ENCODE results near the gene TFEB.

Gene TFEB

GRCh38 chr6:41675176-41675775, 60.1 kb downstream of the TFEB start:
- no peak overlapping the region for H2AK5ac ChIP-seq (ENCODE audit: low read length)
- no peak for DNase-seq
- peaks cover 6% of the 10 kb centered on the region for H3K9me3 ChIP-seq (ENCODE audit: insufficient read depth, low read depth, low read length)
- no peak overlapping the region for H3K14ac ChIP-seq (ENCODE audit: low read length)
- no peak overlapping the region for H3K9ac ChIP-seq (ENCODE audit: low read length)
- no peak overlapping the region for H2BK5ac ChIP-seq (ENCODE audit: low read depth, low read length, poor library complexity)
- H3K4me3 ChIP-seq (ENCODE audit: low read depth, low read length): no peak overlapping the region
- no CpG with 5 or more reads among the region's 6 CpGs for WGBS (ENCODE audit: extremely low coverage, insufficient coverage, insufficient read length)
- H3K4ac ChIP-seq (ENCODE audit: low read depth, low read length): no peak overlapping the region
- no peaks in the 10 kb centered on the region for H3K36me3 ChIP-seq (ENCODE audit: control insufficient read depth in 1 of 2, insufficient read depth in 2 of 2, low read length in 2 of 2)
- H3K18ac ChIP-seq (ENCODE audit: low read length): no peak overlapping the region
- no peak overlapping the region for H2AFZ ChIP-seq (ENCODE audit: insufficient read depth, low read length, poor library complexity)
- H4K8ac ChIP-seq (ENCODE audit: low read depth, low read length): no peak overlapping the region
- no peak overlapping the region for H2BK12ac ChIP-seq (ENCODE audit: low read length)
- H3K27ac ChIP-seq (ENCODE audit: low read depth, low read length): no peak overlapping the region
- H4K12ac ChIP-seq (ENCODE audit: low read depth, low read length): no peak overlapping the region
- H3K79me2 ChIP-seq (ENCODE audit: control insufficient read depth, insufficient read depth, low read length, poor library complexity): no peaks in the 10 kb centered on the region
- H3K27me3 ChIP-seq (ENCODE audit: insufficient read depth, low read length): no peaks in the 10 kb centered on the region
- no peak overlapping the region for H3K4me2 ChIP-seq (ENCODE audit: low read length)
- peaks cover 2% of the 10 kb centered on the region for H3K79me1 ChIP-seq (ENCODE audit: low read length)
- no peak overlapping the region for H3K23ac ChIP-seq (ENCODE audit: low read length)
- H4K91ac ChIP-seq (ENCODE audit: low read depth, low read length): no peak overlapping the region
- H2BK120ac ChIP-seq (ENCODE audit: insufficient read depth, low read length, poor library complexity): no peak overlapping the region
- H3K4me1 ChIP-seq (ENCODE audit: control insufficient read depth in 1 of 2, insufficient read depth in 2 of 2, low read length in 2 of 2): peaks cover 2 to 6% of the 10 kb centered on the region in 2 experiments

- H3K4me2 ChIP-seq (ENCODE audit: low read length): no peak overlapping the region
- no peak overlapping the region for H4K8ac ChIP-seq (ENCODE audit: low read depth, low read length)
- H3K36me3 ChIP-seq (ENCODE audit: control insufficient read depth in 1 of 2, insufficient read depth in 2 of 2, low read length in 2 of 2): no peaks in the 10 kb centered on the region
- DNase-seq: no peak
- H4K12ac ChIP-seq (ENCODE audit: low read depth, low read length): no peak overlapping the region
- no peaks in the 10 kb centered on the region for H3K27me3 ChIP-seq (ENCODE audit: insufficient read depth, low read length)
- no peak overlapping the region for H3K9ac ChIP-seq (ENCODE audit: low read length)
- no peak overlapping the region for H2BK120ac ChIP-seq (ENCODE audit: insufficient read depth, low read length, poor library complexity)
- H3K4ac ChIP-seq (ENCODE audit: low read depth, low read length): no peak overlapping the region
- no peaks in the 10 kb centered on the region for H3K79me2 ChIP-seq (ENCODE audit: control insufficient read depth, insufficient read depth, low read length, poor library complexity)
- WGBS (ENCODE audit: extremely low coverage, insufficient coverage, insufficient read length): no CpG with 5 or more reads among the region's 7 CpGs
- H2BK5ac ChIP-seq (ENCODE audit: low read depth, low read length, poor library complexity): no peak overlapping the region
- no peak overlapping the region for H3K18ac ChIP-seq (ENCODE audit: low read length)
- no peak overlapping the region for H3K27ac ChIP-seq (ENCODE audit: low read depth, low read length)
- H4K91ac ChIP-seq (ENCODE audit: low read depth, low read length): no peak overlapping the region
- H3K23ac ChIP-seq (ENCODE audit: low read length): no peak overlapping the region
- H2AFZ ChIP-seq (ENCODE audit: insufficient read depth, low read length, poor library complexity): no peak overlapping the region
- H3K14ac ChIP-seq (ENCODE audit: low read length): no peak overlapping the region
- no peak overlapping the region for H2BK12ac ChIP-seq (ENCODE audit: low read length)
- peaks cover 0 to under 1% of the 10 kb centered on the region in 2 experiments for H3K4me1 ChIP-seq (ENCODE audit: control insufficient read depth in 1 of 2, insufficient read depth in 2 of 2, low read length in 2 of 2)
- H2AK5ac ChIP-seq (ENCODE audit: low read length): no peak overlapping the region
- H3K4me3 ChIP-seq (ENCODE audit: low read depth, low read length): no peak overlapping the region
- H3K9me3 ChIP-seq (ENCODE audit: insufficient read depth, low read depth, low read length): peaks cover 6% of the 10 kb centered on the region
- H3K79me1 ChIP-seq (ENCODE audit: low read length): no peaks in the 10 kb centered on the region
Measured at GRCh38 chr6:41674231-41675000, 61.0 kb downstream of the TFEB start.

- H3K36me3 ChIP-seq (ENCODE audit: control insufficient read depth in 1 of 2, insufficient read depth in 2 of 2, low read length in 2 of 2): no peaks in the 10 kb centered on the region
- no peak overlapping the region for H3K4me2 ChIP-seq (ENCODE audit: low read length)
Measured at GRCh38 chr6:41673704-41674000, 61.8 kb downstream of the TFEB start.

GRCh38 chr6:41672816-41673703, 62.3 kb downstream of the TFEB start:
- Histone ChIP-seq H3K79me2 (ENCODE audit: control insufficient read depth, insufficient read depth, low read length, poor library complexity) (no peaks in the 10 kb centered on the region), H2BK12ac (ENCODE audit: low read length) (no peak overlapping the region), H3K9ac (ENCODE audit: low read length) (no peak overlapping the region), H3K23ac (ENCODE audit: low read length) (no peak overlapping the region), H3K4ac (ENCODE audit: low read depth, low read length) (no peak overlapping the region), H3K18ac (ENCODE audit: low read length) (no peak overlapping the region), H3K36me3 (ENCODE audit: control insufficient read depth in 1 of 2, insufficient read depth in 2 of 2, low read length in 2 of 2) (no peaks in the 10 kb centered on the region), H2AFZ (ENCODE audit: insufficient read depth, low read length, poor library complexity) (no peak overlapping the region), H2BK120ac (ENCODE audit: insufficient read depth, low read length, poor library complexity) (no peak overlapping the region), H3K4me2 (ENCODE audit: low read length) (no peak overlapping the region), H3K27ac (ENCODE audit: low read depth, low read length) (no peak overlapping the region), H4K8ac (ENCODE audit: low read depth, low read length) (no peak overlapping the region), H3K79me1 (ENCODE audit: low read length) (no peaks in the 10 kb centered on the region), H3K4me1 (ENCODE audit: control insufficient read depth in 1 of 2, insufficient read depth in 2 of 2, low read length in 2 of 2) (no peaks in the 10 kb centered on the region), H2BK5ac (ENCODE audit: low read depth, low read length, poor library complexity) (no peak overlapping the region), H4K12ac (ENCODE audit: low read depth, low read length) (no peak overlapping the region), H3K27me3 (ENCODE audit: insufficient read depth, low read length) (no peaks in the 10 kb centered on the region), H3K14ac (ENCODE audit: low read length) (no peak overlapping the region), H4K91ac (ENCODE audit: low read depth, low read length) (no peak overlapping the region), H3K9me3 (ENCODE audit: insufficient read depth, low read depth, low read length) (peaks cover 6% of the 10 kb centered on the region), H3K4me3 (ENCODE audit: low read depth, low read length) (no peak overlapping the region), H2AK5ac (ENCODE audit: low read length) (no peak overlapping the region)
- no CpG with 5 or more reads among the region's 17 CpGs for WGBS (ENCODE audit: extremely low coverage, insufficient coverage, insufficient read length)
- DNase-seq: no peak

More at GRCh38 chr6:41673704-41674000, 61.8 kb downstream of the TFEB start:
- Histone ChIP-seq H3K18ac (ENCODE audit: low read length) (no peak overlapping the region), H3K79me1 (ENCODE audit: low read length) (no peaks in the 10 kb centered on the region), H3K4ac (ENCODE audit: low read depth, low read length) (no peak overlapping the region), H3K23ac (ENCODE audit: low read length) (no peak overlapping the region), H3K4me3 (ENCODE audit: low read depth, low read length) (no peak overlapping the region), H3K27ac (ENCODE audit: low read depth, low read length) (no peak overlapping the region), H3K9me3 (ENCODE audit: insufficient read depth, low read depth, low read length) (peaks cover 6% of the 10 kb centered on the region), H2AFZ (ENCODE audit: insufficient read depth, low read length, poor library complexity) (no peak overlapping the region), H2BK5ac (ENCODE audit: low read depth, low read length, poor library complexity) (no peak overlapping the region), H2BK120ac (ENCODE audit: insufficient read depth, low read length, poor library complexity) (no peak overlapping the region), H3K79me2 (ENCODE audit: control insufficient read depth, insufficient read depth, low read length, poor library complexity) (no peaks in the 10 kb centered on the region), H3K4me1 (ENCODE audit: control insufficient read depth in 1 of 2, insufficient read depth in 2 of 2, low read length in 2 of 2) (no peaks in the 10 kb centered on the region), H4K12ac (ENCODE audit: low read depth, low read length) (no peak overlapping the region), H2BK12ac (ENCODE audit: low read length) (no peak overlapping the region), H4K8ac (ENCODE audit: low read depth, low read length) (no peak overlapping the region), H3K9ac (ENCODE audit: low read length) (no peak overlapping the region), H2AK5ac (ENCODE audit: low read length) (no peak overlapping the region), H3K27me3 (ENCODE audit: insufficient read depth, low read length) (no peaks in the 10 kb centered on the region), H4K91ac (ENCODE audit: low read depth, low read length) (no peak overlapping the region), H3K14ac (ENCODE audit: low read length) (no peak overlapping the region)
- no peak for DNase-seq
- WGBS (ENCODE audit: extremely low coverage, insufficient coverage, insufficient read length): no CpG with 5 or more reads among the region's 5 CpGs
